ENCODE data around the gene SARS1.

GRCh38 chr1:109210058-109210457 lies 3.7 kb upstream of the SARS1 start:
- TF ChIP-seq EZH2 (IDR thresholded peaks at IDR 0.05; ENCODE audit: insufficient read depth, poor library complexity, severe bottlenecking) (no peak), EZH2phosphoT487 (IDR thresholded peaks at IDR 0.05; ENCODE audit: insufficient read depth, low read depth) (no peak)
